Mammary epithelial cell (primary cell): ENCODE measurements around the gene PKD1L1.

Experiments used
- EZH2 ChIP-seq: IDR thresholded peaks from 2 replicates; pipeline ENCODE4 v1.6.1; 2012; ENCODE audit warnings: low read length, inconsistent platforms, borderline replicate concordance
- TF ChIP-seq, protein P1 (sequence below), 2 donors: IDR thresholded peaks in 1 of 2; conservative IDR thresholded peaks in 1 of 2; 2 replicates each; pipeline ENCODE4 v1.5.1; 2011 to 2012; ENCODE audit warnings: inconsistent platforms in 2 of 2, low read length in 2 of 2, mild to moderate bottlenecking in 2 of 2, control low read depth in 1 of 2, low read depth in 1 of 2; ENCODE audit not compliant: insufficient read depth in 1 of 2; ENCODE audit errors: extremely low read depth in 1 of 2

DNA sequence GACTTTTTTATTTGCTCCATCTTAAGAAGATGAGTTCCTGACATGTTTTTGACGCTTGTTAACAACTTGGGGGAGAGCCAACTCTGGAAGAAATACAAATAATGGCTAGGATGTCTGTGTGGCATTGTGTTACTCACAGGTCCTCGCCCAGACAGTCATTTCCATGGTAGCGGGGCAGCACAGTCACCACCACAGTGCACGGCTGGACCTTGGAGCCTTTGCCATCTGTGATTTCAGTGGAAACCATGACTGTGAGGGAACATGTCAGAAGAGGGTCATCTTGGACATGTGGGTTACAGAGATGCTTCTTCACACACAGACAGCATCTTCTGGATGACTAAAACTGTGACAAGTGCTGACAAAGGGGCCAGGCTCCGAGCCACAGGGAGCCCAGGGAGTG, 74.5 kb downstream of the PKD1L1 start:
- TF ChIP-seq, protein P1, sequence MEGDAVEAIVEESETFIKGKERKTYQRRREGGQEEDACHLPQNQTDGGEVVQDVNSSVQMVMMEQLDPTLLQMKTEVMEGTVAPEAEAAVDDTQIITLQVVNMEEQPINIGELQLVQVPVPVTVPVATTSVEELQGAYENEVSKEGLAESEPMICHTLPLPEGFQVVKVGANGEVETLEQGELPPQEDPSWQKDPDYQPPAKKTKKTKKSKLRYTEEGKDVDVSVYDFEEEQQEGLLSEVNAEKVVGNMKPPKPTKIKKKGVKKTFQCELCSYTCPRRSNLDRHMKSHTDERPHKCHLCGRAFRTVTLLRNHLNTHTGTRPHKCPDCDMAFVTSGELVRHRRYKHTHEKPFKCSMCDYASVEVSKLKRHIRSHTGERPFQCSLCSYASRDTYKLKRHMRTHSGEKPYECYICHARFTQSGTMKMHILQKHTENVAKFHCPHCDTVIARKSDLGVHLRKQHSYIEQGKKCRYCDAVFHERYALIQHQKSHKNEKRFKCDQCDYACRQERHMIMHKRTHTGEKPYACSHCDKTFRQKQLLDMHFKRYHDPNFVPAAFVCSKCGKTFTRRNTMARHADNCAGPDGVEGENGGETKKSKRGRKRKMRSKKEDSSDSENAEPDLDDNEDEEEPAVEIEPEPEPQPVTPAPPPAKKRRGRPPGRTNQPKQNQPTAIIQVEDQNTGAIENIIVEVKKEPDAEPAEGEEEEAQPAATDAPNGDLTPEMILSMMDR (conservative IDR thresholded peaks at IDR 0.05 in 1 of 2, IDR thresholded peaks at IDR 0.05 in 1 of 2; ENCODE audit: extremely low read depth in 1 of 2, insufficient read depth in 1 of 2, low read depth in 1 of 2, low read length in 2 of 2) = no peak
- no peak for TF ChIP-seq EZH2
